ENCODE measurements around the gene SCYL1.

- TF ChIP-seq CTCF (conservative IDR thresholded peaks at IDR 0.05; ENCODE audit: low read depth, low read length) (no peak), RCOR1 (IDR thresholded peaks at IDR 0.05; ENCODE audit: insufficient replicate concordance, low read length) (no peak)
Measured at GRCh38 chr11:65524014-65524740, 706 bp upstream of the SCYL1 start.

All from IMR-90 (cell line).